Activated T-helper 17 cell treated with anti-CD3 and anti-CD28 coated beads, Interleukin-2, amount 50 U/mL, for 72 hours (primary cell): Measurements from ENCODE around the gene RBP3. TPM values are rescaled to one million over a fixed set of nuclear protein-coding genes. Genes with fewer than 3 reads are reported as not detected.

ENCODE experiments used
- ATAC-seq: fragments of 150-1000 bp; cut with Tn5 transposase; replicated peaks from 2 replicates; pipeline ENCODE4 v1.10.0; 2021; ENCODE audit warnings: mild to moderate bottlenecking, moderate library complexity
- H3K27ac Mint-ChIP-seq: one replicate; pipeline ENCODE4 v1.8.0; 2022; ENCODE audit warnings: mixed read lengths
- H3K27me3 Mint-ChIP-seq: one replicate; pipeline ENCODE4 v1.8.0; 2022; ENCODE audit warnings: mixed read lengths
- H3K36me3 Mint-ChIP-seq: one replicate; pipeline ENCODE4 v1.8.0; 2022; ENCODE audit warnings: low read depth, mild to moderate bottlenecking, mixed read lengths
- H3K4me1 Mint-ChIP-seq: one replicate; pipeline ENCODE4 v1.8.0; 2022; ENCODE audit warnings: mixed read lengths
- H3K4me3 Mint-ChIP-seq: one replicate; pipeline ENCODE4 v1.8.0; 2022; ENCODE audit warnings: mild to moderate bottlenecking, mixed read lengths
- H3K9me3 Mint-ChIP-seq: one replicate; pipeline ENCODE4 v1.8.0; 2022; ENCODE audit warnings: mixed read lengths
- total RNA-seq, 2 donors: library from RNA; stranded (reverse); gene quantifications; one replicate each; pipeline ENCODE4 v1.2.3, GENCODE V29; 2022

Gene RBP3
- total RNA-seq, 2 donors from 2014 or later: not detected

GRCh38 chr10:47353351-47353750, 5.2 kb downstream of the RBP3 start:
- H3K27me3 Mint-ChIP-seq: no peaks in the 10 kb centered on the region
- H3K4me3 Mint-ChIP-seq: no peak overlapping the region
- no peaks in the 10 kb centered on the region for H3K9me3 Mint-ChIP-seq
- H3K4me1 Mint-ChIP-seq: no peaks in the 10 kb centered on the region
- ATAC-seq: no peak
- H3K36me3 Mint-ChIP-seq: no peaks in the 10 kb centered on the region
- H3K27ac Mint-ChIP-seq: no peak overlapping the region

- no peaks in the 10 kb centered on the region for H3K9me3 Mint-ChIP-seq
- no peak for ATAC-seq
Measured at GRCh38 chr10:47354165-47354564, 6.0 kb downstream of the RBP3 start.

GRCh38 chr10:47354900-47355299, 6.7 kb downstream of the RBP3 start:
- no peak for ATAC-seq
- no peaks in the 10 kb centered on the region for H3K9me3 Mint-ChIP-seq
- H3K36me3 Mint-ChIP-seq: no peaks in the 10 kb centered on the region
- H3K4me3 Mint-ChIP-seq: no peak overlapping the region
- H3K4me1 Mint-ChIP-seq: no peaks in the 10 kb centered on the region
- H3K27ac Mint-ChIP-seq: no peak overlapping the region
- peaks cover 3% of the 10 kb centered on the region for H3K27me3 Mint-ChIP-seq

More at GRCh38 chr10:47354165-47354564, 6.0 kb downstream of the RBP3 start:
- Mint-ChIP-seq H3K27me3 (peaks cover under 1% of the 10 kb centered on the region), H3K27ac (no peak overlapping the region), H3K4me1 (no peaks in the 10 kb centered on the region), H3K4me3 (no peak overlapping the region), H3K36me3 (no peaks in the 10 kb centered on the region)

GRCh38 chr10:47356708-47357107, 8.5 kb downstream of the RBP3 start:
- no peak overlapping the region for H3K4me3 Mint-ChIP-seq
- H3K27me3 Mint-ChIP-seq: peaks cover 3% of the 10 kb centered on the region
- no peaks in the 10 kb centered on the region for H3K4me1 Mint-ChIP-seq
- H3K36me3 Mint-ChIP-seq: no peaks in the 10 kb centered on the region
- no peaks in the 10 kb centered on the region for H3K9me3 Mint-ChIP-seq
- ATAC-seq: no peak
- no peak overlapping the region for H3K27ac Mint-ChIP-seq

- H3K27ac Mint-ChIP-seq: no peak overlapping the region
- ATAC-seq: no peak
- H3K4me1 Mint-ChIP-seq: no peaks in the 10 kb centered on the region
- no peaks in the 10 kb centered on the region for H3K36me3 Mint-ChIP-seq
- no peaks in the 10 kb centered on the region for H3K9me3 Mint-ChIP-seq
- no peak overlapping the region for H3K4me3 Mint-ChIP-seq
- peaks cover 3% of the 10 kb centered on the region for H3K27me3 Mint-ChIP-seq
Measured at GRCh38 chr10:47357131-47357582, 9.0 kb downstream of the RBP3 start.

GRCh38 chr10:47357911-47358310, 9.7 kb downstream of the RBP3 start:
- H3K4me3 Mint-ChIP-seq: no peak overlapping the region
- H3K36me3 Mint-ChIP-seq: no peaks in the 10 kb centered on the region
- H3K27me3 Mint-ChIP-seq: peaks cover 3% of the 10 kb centered on the region
- H3K27ac Mint-ChIP-seq: no peak overlapping the region
- no peaks in the 10 kb centered on the region for H3K9me3 Mint-ChIP-seq
- H3K4me1 Mint-ChIP-seq: no peaks in the 10 kb centered on the region
- ATAC-seq: no peak

- Mint-ChIP-seq H3K4me1 (no peaks in the 10 kb centered on the region), H3K27ac (no peak overlapping the region), H3K4me3 (no peak overlapping the region), H3K36me3 (no peaks in the 10 kb centered on the region), H3K9me3 (no peaks in the 10 kb centered on the region), H3K27me3 (peaks cover 3% of the 10 kb centered on the region)
- ATAC-seq: no peak
Measured at GRCh38 chr10:47358457-47358856, 10.3 kb downstream of the RBP3 start.

GRCh38 chr10:47359101-47359500, 10.9 kb downstream of the RBP3 start:
- H3K27ac Mint-ChIP-seq: no peak overlapping the region
- no peak overlapping the region for H3K4me3 Mint-ChIP-seq
- peaks cover 3% of the 10 kb centered on the region for H3K27me3 Mint-ChIP-seq
- no peaks in the 10 kb centered on the region for H3K9me3 Mint-ChIP-seq
- no peak for ATAC-seq
- H3K4me1 Mint-ChIP-seq: no peaks in the 10 kb centered on the region
- H3K36me3 Mint-ChIP-seq: no peaks in the 10 kb centered on the region

GRCh38 chr10:47359626-47360418, 11.7 kb downstream of the RBP3 start:
- Mint-ChIP-seq H3K27ac (no peak overlapping the region), H3K4me1 (no peaks in the 10 kb centered on the region), H3K36me3 (no peaks in the 10 kb centered on the region)

GRCh38 chr10:47360419-47361040, 12.4 kb downstream of the RBP3 start:
- Mint-ChIP-seq H3K4me3 (no peak overlapping the region), H3K36me3 (no peaks in the 10 kb centered on the region), H3K9me3 (no peaks in the 10 kb centered on the region), H3K27ac (no peak overlapping the region), H3K4me1 (no peaks in the 10 kb centered on the region), H3K27me3 (peaks cover 3% of the 10 kb centered on the region)
- ATAC-seq: no peak

More at GRCh38 chr10:47359626-47360418, 11.7 kb downstream of the RBP3 start:
- H3K4me3 Mint-ChIP-seq: no peak overlapping the region
- H3K9me3 Mint-ChIP-seq: no peaks in the 10 kb centered on the region
- peaks cover 3% of the 10 kb centered on the region for H3K27me3 Mint-ChIP-seq
- ATAC-seq: no peak

- Mint-ChIP-seq H3K9me3 (no peaks in the 10 kb centered on the region), H3K4me3 (no peak overlapping the region), H3K4me1 (no peaks in the 10 kb centered on the region), H3K27me3 (peaks cover 3% of the 10 kb centered on the region), H3K36me3 (no peaks in the 10 kb centered on the region), H3K27ac (no peak overlapping the region)
- peak; percentile 24 for ATAC-seq
Measured at GRCh38 chr10:47361293-47361692, 13.1 kb downstream of the RBP3 start.

- ATAC-seq: no peak
- Mint-ChIP-seq H3K27me3 (peaks cover 3% of the 10 kb centered on the region), H3K36me3 (no peaks in the 10 kb centered on the region), H3K4me1 (no peaks in the 10 kb centered on the region), H3K4me3 (no peak overlapping the region), H3K9me3 (no peaks in the 10 kb centered on the region), H3K27ac (no peak overlapping the region)
Measured at GRCh38 chr10:47362199-47362598, 14.0 kb downstream of the RBP3 start.

- peaks cover 3% of the 10 kb centered on the region for H3K27me3 Mint-ChIP-seq
- no peak overlapping the region for H3K4me3 Mint-ChIP-seq
- no peak for ATAC-seq
Measured at GRCh38 chr10:47363781-47364180, 15.6 kb downstream of the RBP3 start.

GRCh38 chr10:47364366-47364765, 16.2 kb downstream of the RBP3 start:
- H3K27me3 Mint-ChIP-seq: peaks cover under 1% of the 10 kb centered on the region
- H3K9me3 Mint-ChIP-seq: no peaks in the 10 kb centered on the region
- H3K27ac Mint-ChIP-seq: no peak overlapping the region
- no peaks in the 10 kb centered on the region for H3K4me1 Mint-ChIP-seq
- ATAC-seq: no peak
- no peaks in the 10 kb centered on the region for H3K36me3 Mint-ChIP-seq
- H3K4me3 Mint-ChIP-seq: no peak overlapping the region

More at GRCh38 chr10:47363781-47364180, 15.6 kb downstream of the RBP3 start:
- Mint-ChIP-seq H3K9me3 (no peaks in the 10 kb centered on the region), H3K27ac (no peak overlapping the region), H3K4me1 (no peaks in the 10 kb centered on the region), H3K36me3 (no peaks in the 10 kb centered on the region)

GRCh38 chr10:47364911-47365310, 16.7 kb downstream of the RBP3 start:
- no peak for ATAC-seq
- no peaks in the 10 kb centered on the region for H3K4me1 Mint-ChIP-seq
- H3K4me3 Mint-ChIP-seq: no peak overlapping the region

More at GRCh38 chr10:47364911-47365310, 16.7 kb downstream of the RBP3 start:
- Mint-ChIP-seq H3K36me3 (no peaks in the 10 kb centered on the region), H3K9me3 (no peaks in the 10 kb centered on the region), H3K27ac (no peak overlapping the region), H3K27me3 (no peaks in the 10 kb centered on the region)
